Measurements from ENCODE around the gene MALT1. TPM values are rescaled to one million over a fixed set of nuclear protein-coding genes. Genes with fewer than 3 reads are reported as not detected.
"Not testable (repeated sequence)": the region's sequence is repeated elsewhere in the genome, so short reads cannot be mapped to it uniquely, and the experiment has no call there.

The MALT1 gene
- polyA plus RNA-seq, 4 donors, result 26.7 to 33.5 (median 30.1) TPM

GRCh38 chr18:58766946-58767345, 95.7 kb downstream of the MALT1 start:
- no peak for DNase-seq (ENCODE audit: low read depth in 4 of 4, low spot score in 3 of 4)

GRCh38 chr18:58768293-58768974, 97.2 kb downstream of the MALT1 start:
- DNase-seq (ENCODE audit: low read depth in 4 of 4, low spot score in 3 of 4), result peak; percentile 44 to 71 (median 50)

GRCh38 chr18:58769321-58769720, 98.1 kb downstream of the MALT1 start:
- no peak for DNase-seq (ENCODE audit: low read depth in 4 of 4, low spot score in 3 of 4)

GRCh38 chr18:58770601-58771000, 99.3 kb downstream of the MALT1 start:
- no peak for DNase-seq (ENCODE audit: low read depth in 4 of 4, low spot score in 3 of 4)

GRCh38 chr18:58772161-58772560, 100.9 kb downstream of the MALT1 start:
- no peak for DNase-seq (ENCODE audit: low read depth in 4 of 4, low spot score in 3 of 4)

GRCh38 chr18:58776084-58776483, 104.8 kb downstream of the MALT1 start:
- DNase-seq (ENCODE audit: low read depth in 4 of 4, low spot score in 3 of 4), result no peak

GRCh38 chr18:58776541-58776940, 105.3 kb downstream of the MALT1 start:
- not testable (repeated sequence) for DNase-seq (ENCODE audit: low read depth in 4 of 4, low spot score in 3 of 4)

GRCh38 chr18:58777471-58777870, 106.2 kb downstream of the MALT1 start:
- no peak for DNase-seq (ENCODE audit: low read depth in 4 of 4, low spot score in 3 of 4)

- DNase-seq (ENCODE audit: low read depth in 4 of 4, low spot score in 3 of 4), result no peak
Measured at GRCh38 chr18:58779529-58779928, 108.3 kb downstream of the MALT1 start.

GRCh38 chr18:58780045-58780444, 108.8 kb downstream of the MALT1 start:
- no peak for DNase-seq (ENCODE audit: low read depth in 4 of 4, low spot score in 3 of 4)

GRCh38 chr18:58781627-58782194, 110.4 kb downstream of the MALT1 start:
- peak; percentile 71 to 83 (median 78) for DNase-seq (ENCODE audit: low read depth in 4 of 4, low spot score in 3 of 4)

- no peak for DNase-seq (ENCODE audit: low read depth in 4 of 4, low spot score in 3 of 4)
Measured at GRCh38 chr18:58784601-58785137, 113.4 kb downstream of the MALT1 start.

- DNase-seq (ENCODE audit: low read depth in 4 of 4, low spot score in 3 of 4), result no peak
Measured at GRCh38 chr18:58785171-58785805, 114.0 kb downstream of the MALT1 start.

- no peak for DNase-seq (ENCODE audit: low read depth in 4 of 4, low spot score in 3 of 4)
Measured at GRCh38 chr18:58785870-58786269, 114.6 kb downstream of the MALT1 start.

GRCh38 chr18:58787536-58788149, 116.4 kb downstream of the MALT1 start:
- DNase-seq (ENCODE audit: low read depth in 4 of 4, low spot score in 3 of 4), result no peak

- DNase-seq (ENCODE audit: low read depth in 4 of 4, low spot score in 3 of 4), result no peak
Measured at GRCh38 chr18:58788470-58788869, 117.2 kb downstream of the MALT1 start.

- peak; percentile 53 to 80 (median 74) for DNase-seq (ENCODE audit: low read depth in 4 of 4, low spot score in 3 of 4)
Measured at GRCh38 chr18:58788971-58789875, 118.0 kb downstream of the MALT1 start.

GRCh38 chr18:58789876-58790240, 118.6 kb downstream of the MALT1 start:
- peak in 1 of 4 donors; percentile 51 for DNase-seq (ENCODE audit: low read depth in 4 of 4, low spot score in 3 of 4)

GRCh38 chr18:58792086-58792485, 120.8 kb downstream of the MALT1 start:
- DNase-seq (ENCODE audit: low read depth in 4 of 4, low spot score in 3 of 4), result no peak

GRCh38 chr18:58793361-58793760, 122.1 kb downstream of the MALT1 start:
- no peak for DNase-seq (ENCODE audit: low read depth in 4 of 4, low spot score in 3 of 4)
